ENCODE measurements around the gene KIAA1328.

Gene KIAA1328

GRCh38 chr18:37270038-37270665, 441.2 kb downstream of the KIAA1328 start:
- no peaks in the 10 kb centered on the region for H3K9me3 ChIP-seq (ENCODE audit: control insufficient read depth, insufficient read depth, low read length)
- no peaks in the 10 kb centered on the region for H3K4me1 ChIP-seq (ENCODE audit: insufficient read depth, low read length)
- no peaks in the 10 kb centered on the region for H3K36me3 ChIP-seq (ENCODE audit: insufficient read depth, low read length)
- no peak overlapping the region for H3K9ac ChIP-seq (ENCODE audit: low read depth, low read length)

GRCh38 chr18:37270666-37271052, 441.7 kb downstream of the KIAA1328 start:
- Histone ChIP-seq H3K9ac (ENCODE audit: low read depth, low read length) (no peak overlapping the region), H3K9me3 (ENCODE audit: control insufficient read depth, insufficient read depth, low read length) (no peaks in the 10 kb centered on the region), H3K4me1 (ENCODE audit: insufficient read depth, low read length) (no peaks in the 10 kb centered on the region), H3K36me3 (ENCODE audit: insufficient read depth, low read length) (no peaks in the 10 kb centered on the region)

- H3K9ac ChIP-seq (ENCODE audit: low read depth, low read length), result no peak overlapping the region
- H3K36me3 ChIP-seq (ENCODE audit: insufficient read depth, low read length), result no peaks in the 10 kb centered on the region
- no peaks in the 10 kb centered on the region for H3K9me3 ChIP-seq (ENCODE audit: control insufficient read depth, insufficient read depth, low read length)
- H3K4me1 ChIP-seq (ENCODE audit: insufficient read depth, low read length), result no peaks in the 10 kb centered on the region
Observed at GRCh38 chr18:37272226-37272625, 443.3 kb downstream of the KIAA1328 start.

DNA sequence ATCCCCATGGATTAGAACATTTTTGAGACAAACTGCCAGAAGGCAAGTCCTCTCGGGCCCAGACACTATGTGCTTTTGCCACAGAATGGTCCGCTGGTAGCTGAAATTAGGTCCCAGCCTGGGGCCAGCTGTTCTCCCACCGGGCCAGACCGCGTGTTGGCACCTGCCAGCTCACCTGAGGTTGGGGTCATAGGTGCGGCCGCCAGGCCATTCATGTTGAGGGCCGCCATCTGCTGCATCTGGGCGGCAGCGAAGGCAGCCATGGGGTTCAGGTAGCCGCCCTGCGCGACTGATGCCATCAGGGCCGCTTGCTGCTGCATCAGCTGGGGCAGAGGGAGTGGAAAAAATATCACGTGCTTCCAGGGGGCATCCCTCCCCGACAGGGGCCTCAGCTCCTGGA, 443.9 kb downstream of the KIAA1328 start:
- no peak overlapping the region for H3K9ac ChIP-seq (ENCODE audit: low read depth, low read length)
- no peaks in the 10 kb centered on the region for H3K4me1 ChIP-seq (ENCODE audit: insufficient read depth, low read length)

DNA sequence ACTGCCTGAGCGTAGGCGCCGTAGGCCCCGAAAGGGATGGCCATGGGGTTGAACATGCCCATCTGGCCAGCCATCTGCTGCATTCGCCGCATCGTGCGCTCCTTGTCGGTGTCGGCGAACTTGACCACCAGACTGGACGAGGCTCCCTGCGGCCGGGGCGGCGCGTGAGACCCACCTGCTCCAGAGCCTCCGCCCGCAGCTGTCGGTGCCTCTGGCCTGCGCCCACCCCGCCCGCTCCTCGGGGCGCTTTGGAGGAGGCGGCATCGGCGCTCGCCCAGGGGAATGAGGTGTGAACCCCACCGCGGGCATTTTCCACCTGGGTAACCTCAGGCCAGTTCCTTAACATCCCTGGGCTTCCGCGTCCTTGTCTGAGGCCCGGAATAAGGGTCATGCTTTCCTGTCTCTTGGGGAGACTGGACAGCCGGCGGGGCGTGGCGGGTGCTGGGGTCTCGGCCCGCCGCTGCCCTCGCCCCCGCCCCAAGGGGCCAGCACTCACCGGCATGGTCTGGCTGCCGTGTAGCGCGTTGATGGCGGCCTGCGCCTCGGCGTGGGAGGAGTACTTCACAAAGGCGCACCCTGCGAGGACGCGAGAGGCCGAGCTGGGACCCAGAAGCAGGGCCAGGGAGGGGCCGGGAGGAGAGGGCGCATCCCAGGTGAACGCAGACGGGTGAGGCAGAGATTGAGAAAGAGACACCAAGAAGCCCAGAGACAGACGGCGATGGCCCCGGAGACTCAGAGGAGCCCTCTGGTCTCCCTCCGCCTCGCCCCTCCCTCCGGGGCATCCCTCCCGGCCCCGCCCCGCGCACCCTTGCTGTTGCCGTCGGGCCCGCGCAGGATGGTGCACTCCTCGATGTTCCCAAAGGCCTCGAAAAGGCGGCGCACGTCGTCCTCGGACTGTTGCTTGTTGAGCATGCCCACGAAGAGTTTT, 445.6 kb downstream of the KIAA1328 start:
- Histone ChIP-seq H3K9ac (ENCODE audit: low read depth, low read length) (no peak overlapping the region), H3K36me3 (ENCODE audit: insufficient read depth, low read length) (no peaks in the 10 kb centered on the region), H3K4me1 (ENCODE audit: insufficient read depth, low read length) (no peaks in the 10 kb centered on the region), H3K9me3 (ENCODE audit: control insufficient read depth, insufficient read depth, low read length) (no peaks in the 10 kb centered on the region)

More for the DNA sequence above, 443.9 kb downstream of the KIAA1328 start:
- H3K36me3 ChIP-seq (ENCODE audit: insufficient read depth, low read length), result no peaks in the 10 kb centered on the region
- H3K9me3 ChIP-seq (ENCODE audit: control insufficient read depth, insufficient read depth, low read length), result no peaks in the 10 kb centered on the region

DNA sequence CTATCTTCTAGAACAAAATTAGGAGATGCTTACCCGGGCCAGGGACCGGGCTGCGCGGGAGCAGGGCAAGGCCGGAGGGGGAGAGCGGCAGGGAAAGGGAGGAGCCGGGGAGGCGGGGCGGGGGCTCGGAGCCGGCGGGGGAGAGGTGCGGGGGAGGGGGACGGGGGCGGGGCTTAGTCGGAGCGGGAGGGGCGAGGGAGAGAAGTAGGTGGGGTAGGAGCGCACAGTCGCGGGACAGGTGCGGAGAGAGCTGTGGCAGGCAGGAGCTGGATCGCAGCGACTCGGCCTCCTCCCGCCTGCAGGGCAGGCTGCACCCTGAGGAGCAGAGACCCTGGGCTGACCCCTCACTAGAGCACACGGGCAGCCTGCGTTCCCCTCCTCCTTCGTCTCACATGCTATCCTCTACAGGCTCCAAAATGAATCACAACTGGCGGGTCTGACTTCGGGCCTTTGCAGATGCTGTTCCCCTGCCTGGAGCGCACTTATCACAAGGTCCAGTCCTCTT, 446.4 kb downstream of the KIAA1328 start:
- H3K4me1 ChIP-seq (ENCODE audit: insufficient read depth, low read length), result no peaks in the 10 kb centered on the region
- no peaks in the 10 kb centered on the region for H3K9me3 ChIP-seq (ENCODE audit: control insufficient read depth, insufficient read depth, low read length)
- no peak overlapping the region for H3K9ac ChIP-seq (ENCODE audit: low read depth, low read length)
- no peaks in the 10 kb centered on the region for H3K36me3 ChIP-seq (ENCODE audit: insufficient read depth, low read length)

GRCh38 chr18:37276111-37276890, 447.4 kb downstream of the KIAA1328 start:
- H3K36me3 ChIP-seq (ENCODE audit: insufficient read depth, low read length), result no peaks in the 10 kb centered on the region
- H3K9me3 ChIP-seq (ENCODE audit: control insufficient read depth, insufficient read depth, low read length), result no peaks in the 10 kb centered on the region
- H3K4me1 ChIP-seq (ENCODE audit: insufficient read depth, low read length), result no peaks in the 10 kb centered on the region
- no peak overlapping the region for H3K9ac ChIP-seq (ENCODE audit: low read depth, low read length)

- Histone ChIP-seq H3K4me1 (ENCODE audit: insufficient read depth, low read length) (no peaks in the 10 kb centered on the region), H3K36me3 (ENCODE audit: insufficient read depth, low read length) (no peaks in the 10 kb centered on the region), H3K9me3 (ENCODE audit: control insufficient read depth, insufficient read depth, low read length) (no peaks in the 10 kb centered on the region), H3K9ac (ENCODE audit: low read depth, low read length) (no peak overlapping the region)
Observed at GRCh38 chr18:37277804-37278203, 448.9 kb downstream of the KIAA1328 start.
